ENCODE results near the gene NLRC5. TPM values are rescaled to one million over a fixed set of nuclear protein-coding genes. Genes with fewer than 3 reads are reported as not detected.

The NLRC5 gene
- total and polyA plus RNA-seq, 4 donors, result 23.9 to 46.4 (median 31.1) TPM

DNA sequence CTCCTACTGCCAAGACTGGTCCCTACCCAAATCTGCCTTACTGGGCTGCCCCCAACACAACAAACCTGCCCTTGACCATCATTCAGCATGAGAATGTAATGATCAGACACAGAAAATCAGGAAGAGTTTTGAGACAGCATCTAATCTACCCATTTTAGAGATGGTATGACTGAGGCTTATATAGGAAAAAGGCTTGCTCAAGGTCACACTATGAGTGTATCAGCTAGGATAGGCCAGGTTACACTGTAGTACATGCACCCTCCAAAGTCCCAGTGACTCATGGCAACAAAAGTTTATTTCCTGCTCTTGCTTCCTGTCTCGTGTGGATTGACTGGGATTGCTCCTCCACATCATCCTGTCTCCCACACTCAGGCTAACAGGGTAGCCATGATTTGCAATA is 27.9 kb downstream of the NLRC5 start:
- peaks cover 0 to 25% (median 5%) of the 10 kb centered on the region in 4 donors for H3K36me3 ChIP-seq (ENCODE audit: control insufficient read depth in 4 of 4, insufficient read depth in 4 of 4, low read length in 4 of 4)
- no peak for ATAC-seq (ENCODE audit: insufficient read depth, low FRiP score)
- DNase-seq, result no peak

DNA sequence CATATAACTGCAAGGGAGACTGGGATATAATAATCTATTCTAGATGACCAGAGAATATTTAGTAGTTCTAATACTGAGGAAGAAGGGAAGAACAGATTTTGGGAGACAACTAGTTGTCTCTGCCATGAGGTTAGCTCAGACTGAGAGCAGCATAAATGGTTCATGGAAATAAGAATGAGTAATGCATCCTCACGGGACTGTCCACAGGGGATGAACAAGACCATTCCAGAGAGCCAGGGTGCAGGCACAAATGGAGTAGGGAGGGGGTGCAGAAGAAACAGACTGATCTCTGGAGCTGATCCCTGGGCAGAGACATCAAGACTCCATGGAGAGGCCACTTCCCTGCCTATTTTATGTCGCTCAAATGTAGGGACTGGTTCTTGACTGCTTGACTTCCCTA is 30.4 kb downstream of the NLRC5 start:
- H3K27ac ChIP-seq (ENCODE audit: low read depth in 1 of 2, low read length in 1 of 2), result no peak overlapping the region
- 90 to 97% methylated on average over 2 of the region's 2 CpGs for WGBS, 2 donors
- no peak for DNase-seq
- TF ChIP-seq, protein P1, sequence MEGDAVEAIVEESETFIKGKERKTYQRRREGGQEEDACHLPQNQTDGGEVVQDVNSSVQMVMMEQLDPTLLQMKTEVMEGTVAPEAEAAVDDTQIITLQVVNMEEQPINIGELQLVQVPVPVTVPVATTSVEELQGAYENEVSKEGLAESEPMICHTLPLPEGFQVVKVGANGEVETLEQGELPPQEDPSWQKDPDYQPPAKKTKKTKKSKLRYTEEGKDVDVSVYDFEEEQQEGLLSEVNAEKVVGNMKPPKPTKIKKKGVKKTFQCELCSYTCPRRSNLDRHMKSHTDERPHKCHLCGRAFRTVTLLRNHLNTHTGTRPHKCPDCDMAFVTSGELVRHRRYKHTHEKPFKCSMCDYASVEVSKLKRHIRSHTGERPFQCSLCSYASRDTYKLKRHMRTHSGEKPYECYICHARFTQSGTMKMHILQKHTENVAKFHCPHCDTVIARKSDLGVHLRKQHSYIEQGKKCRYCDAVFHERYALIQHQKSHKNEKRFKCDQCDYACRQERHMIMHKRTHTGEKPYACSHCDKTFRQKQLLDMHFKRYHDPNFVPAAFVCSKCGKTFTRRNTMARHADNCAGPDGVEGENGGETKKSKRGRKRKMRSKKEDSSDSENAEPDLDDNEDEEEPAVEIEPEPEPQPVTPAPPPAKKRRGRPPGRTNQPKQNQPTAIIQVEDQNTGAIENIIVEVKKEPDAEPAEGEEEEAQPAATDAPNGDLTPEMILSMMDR (IDR thresholded peaks at IDR 0.05; ENCODE audit: control extremely low read depth, extremely low read depth), result no peak
- H3K36me3 ChIP-seq (ENCODE audit: control insufficient read depth in 4 of 4, insufficient read depth in 4 of 4, low read length in 4 of 4), result peaks cover 0 to 35% (median 5%) of the 10 kb centered on the region in 4 donors
- ATAC-seq (ENCODE audit: insufficient read depth, low FRiP score), result no peak
- H3K9me3 ChIP-seq (ENCODE audit: control insufficient read depth in 4 of 4, insufficient read depth in 3 of 4, low read length in 3 of 4), result no peaks in the 10 kb centered on the region
- H3K27me3 ChIP-seq (ENCODE audit: control insufficient read depth in 3 of 3, insufficient read depth in 3 of 3, low read length in 2 of 3), result no peaks in the 10 kb centered on the region
- no peak overlapping the region for H3K9ac ChIP-seq (ENCODE audit: insufficient read depth in 1 of 2, low read length in 2 of 2)
- no peak overlapping the region for H3K4me3 ChIP-seq
- peaks cover 0 to 2% (median 0%) of the 10 kb centered on the region in 5 donors for H3K4me1 ChIP-seq (ENCODE audit: control insufficient read depth in 5 of 5, insufficient read depth in 5 of 5, low read length in 5 of 5)

More for the DNA sequence above, 27.9 kb downstream of the NLRC5 start:
- Histone ChIP-seq H3K4me3 (no peak overlapping the region), H3K9ac (ENCODE audit: insufficient read depth in 1 of 2, low read length in 2 of 2) (no peak overlapping the region), H3K27ac (ENCODE audit: low read depth in 1 of 2, low read length in 1 of 2) (no peak overlapping the region), H3K4me1 (ENCODE audit: control insufficient read depth in 5 of 5, insufficient read depth in 5 of 5, low read length in 5 of 5) (peaks cover 0 to 2% (median 0%) of the 10 kb centered on the region in 5 donors), H3K9me3 (ENCODE audit: control insufficient read depth in 4 of 4, insufficient read depth in 3 of 4, low read length in 3 of 4) (no peaks in the 10 kb centered on the region), H3K27me3 (ENCODE audit: control insufficient read depth in 3 of 3, insufficient read depth in 3 of 3, low read length in 2 of 3) (no peaks in the 10 kb centered on the region)
- TF ChIP-seq, protein P1 (IDR thresholded peaks at IDR 0.05; ENCODE audit: control extremely low read depth, extremely low read depth), result no peak
- WGBS, 2 donors, result 35 to 46% methylated on average over 1 of the region's 1 CpG

DNA sequence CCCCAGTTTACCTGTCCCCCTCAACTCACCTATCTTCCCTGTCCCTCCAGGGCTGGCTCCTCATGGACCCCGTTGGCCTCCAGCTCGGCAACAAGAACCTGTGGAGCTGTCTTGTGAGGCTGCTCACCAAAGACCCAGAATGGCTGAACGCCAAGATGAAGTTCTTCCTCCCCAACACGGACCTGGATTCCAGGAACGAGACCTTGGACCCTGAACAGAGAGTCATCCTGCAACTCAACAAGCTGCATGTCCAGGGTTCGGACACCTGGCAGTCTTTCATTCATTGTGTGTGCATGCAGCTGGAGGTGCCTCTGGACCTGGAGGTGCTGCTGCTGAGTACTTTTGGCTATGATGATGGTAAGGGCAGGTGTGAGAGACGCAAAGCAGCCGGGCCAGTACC is 31.3 kb downstream of the NLRC5 start:
- Histone ChIP-seq H3K9ac (ENCODE audit: insufficient read depth in 1 of 2, low read length in 2 of 2) (no peak overlapping the region), H3K27ac (ENCODE audit: low read depth in 1 of 2, low read length in 1 of 2) (no peak overlapping the region), H3K36me3 (ENCODE audit: control insufficient read depth in 4 of 4, insufficient read depth in 4 of 4, low read length in 4 of 4) (peaks cover 0 to 40% (median 5%) of the 10 kb centered on the region in 4 donors), H3K27me3 (ENCODE audit: control insufficient read depth in 3 of 3, insufficient read depth in 3 of 3, low read length in 2 of 3) (no peaks in the 10 kb centered on the region), H3K4me3 (no peak overlapping the region), H3K4me1 (ENCODE audit: control insufficient read depth in 5 of 5, insufficient read depth in 5 of 5, low read length in 5 of 5) (no peaks in the 10 kb centered on the region), H3K9me3 (ENCODE audit: control insufficient read depth in 4 of 4, insufficient read depth in 3 of 4, low read length in 3 of 4) (no peaks in the 10 kb centered on the region)
- DNase-seq, result no peak
- ATAC-seq (ENCODE audit: insufficient read depth, low FRiP score), result no peak
- TF ChIP-seq, protein P1 (IDR thresholded peaks at IDR 0.05; ENCODE audit: control extremely low read depth, extremely low read depth), result no peak
- WGBS, 2 donors, result 91 to 94% methylated on average over 8 of the region's 8 CpGs

DNA sequence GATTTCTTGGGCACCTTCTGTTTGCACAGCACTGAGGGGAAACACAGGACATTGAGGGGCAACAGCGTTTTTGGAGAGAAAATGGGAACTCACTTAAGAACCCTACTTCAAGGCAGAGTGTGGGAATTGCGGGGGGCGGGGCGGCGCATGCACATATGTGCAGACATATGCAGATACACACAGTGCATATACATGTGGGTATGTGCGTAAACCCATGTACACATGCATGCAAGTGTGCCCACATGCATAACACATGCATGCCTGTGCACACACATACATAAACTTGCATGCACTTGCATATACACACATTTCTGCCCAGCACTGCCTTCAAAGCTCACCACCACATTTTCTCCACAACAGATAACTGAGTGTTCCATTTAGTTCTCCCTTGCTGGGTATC is 32.4 kb downstream of the NLRC5 start:
- 94 to 96% methylated on average over 6 of the region's 6 CpGs for WGBS, 2 donors
- no peaks in the 10 kb centered on the region for H3K9me3 ChIP-seq (ENCODE audit: control insufficient read depth in 4 of 4, insufficient read depth in 3 of 4, low read length in 3 of 4)
- H3K36me3 ChIP-seq (ENCODE audit: control insufficient read depth in 4 of 4, insufficient read depth in 4 of 4, low read length in 4 of 4), result peaks cover 0 to 44% (median 5%) of the 10 kb centered on the region in 4 donors

More for the DNA sequence above, 32.4 kb downstream of the NLRC5 start:
- DNase-seq, result no peak
- no peaks in the 10 kb centered on the region for H3K4me1 ChIP-seq (ENCODE audit: control insufficient read depth in 5 of 5, insufficient read depth in 5 of 5, low read length in 5 of 5)
- TF ChIP-seq, protein P1 (IDR thresholded peaks at IDR 0.05; ENCODE audit: control extremely low read depth, extremely low read depth), result no peak
- H3K9ac ChIP-seq (ENCODE audit: insufficient read depth in 1 of 2, low read length in 2 of 2), result no peak overlapping the region
- H3K4me3 ChIP-seq, result no peak overlapping the region
- no peak overlapping the region for H3K27ac ChIP-seq (ENCODE audit: low read depth in 1 of 2, low read length in 1 of 2)
- no peak for ATAC-seq (ENCODE audit: insufficient read depth, low FRiP score)
- H3K27me3 ChIP-seq (ENCODE audit: control insufficient read depth in 3 of 3, insufficient read depth in 3 of 3, low read length in 2 of 3), result no peaks in the 10 kb centered on the region

Data from lung (tissue), 12 donors.